Measurements from ENCODE around the gene KCTD2.
A peak's percentile ranks its signal among the peaks of the same experiment; 100 is the strongest.
"Not testable (repeated sequence)": the region's sequence is repeated elsewhere in the genome, so short reads cannot be mapped to it uniquely, and the experiment has no call there.

KCTD2 gene

GRCh38 chr17:75046407-75047289, at the start of gene KCTD2, which contains the start of gene ATP5PD:
KCTD2 (plus strand) TSS chr17:75047225; CDS start chr17:75047251, 26 bp downstream.
ATP5PD (minus strand) TSS chr17:75046969; CDS start chr17:75042650, 4,319 bp downstream.
- peak; percentile 97 for FAIRE-seq
- DNase-seq (ENCODE audit: low spot score), result peak; percentile 99

- DNase-seq (ENCODE audit: low spot score), result no peak
- no peak for FAIRE-seq
Measured at GRCh38 chr17:74998783-74999182, 48.2 kb upstream of the KCTD2 start.

GRCh38 chr17:74999523-74999922, 47.5 kb upstream of the KCTD2 start:
- DNase-seq (ENCODE audit: low spot score) (no peak), FAIRE-seq (no peak)

GRCh38 chr17:75001915-75002843, 44.8 kb upstream of the KCTD2 start:
- DNase-seq (ENCODE audit: low spot score) (no peak), FAIRE-seq (no peak)

GRCh38 chr17:75003070-75003956, 43.7 kb upstream of the KCTD2 start:
- FAIRE-seq, result no peak
- no peak for DNase-seq (ENCODE audit: low spot score)

- no peak for FAIRE-seq
- no peak for DNase-seq (ENCODE audit: low spot score)
Measured at GRCh38 chr17:75003957-75004355, 43.1 kb upstream of the KCTD2 start.

GRCh38 chr17:75004371-75004770, 42.7 kb upstream of the KCTD2 start:
- FAIRE-seq (no peak), DNase-seq (ENCODE audit: low spot score) (no peak)

- DNase-seq (ENCODE audit: low spot score) (no peak), FAIRE-seq (no peak)
Measured at GRCh38 chr17:75005291-75005690, 41.7 kb upstream of the KCTD2 start.

- FAIRE-seq; DNase-seq (ENCODE audit: low spot score): not testable (repeated sequence)
Measured at GRCh38 chr17:75006084-75006483, 40.9 kb upstream of the KCTD2 start.

- DNase-seq (ENCODE audit: low spot score), result no peak
- peak; percentile 32 for FAIRE-seq
Measured at GRCh38 chr17:75006653-75007052, 40.4 kb upstream of the KCTD2 start.

GRCh38 chr17:75008373-75008772, 38.7 kb upstream of the KCTD2 start:
- FAIRE-seq (no peak), DNase-seq (ENCODE audit: low spot score) (no peak)

GRCh38 chr17:75009139-75009724, 37.8 kb upstream of the KCTD2 start:
- DNase-seq (ENCODE audit: low spot score), result no peak
- FAIRE-seq, result no peak

- peak; percentile 39 for DNase-seq (ENCODE audit: low spot score)
Measured at GRCh38 chr17:75010683-75011400, 36.2 kb upstream of the KCTD2 start.

GRCh38 chr17:75011401-75012095, 35.5 kb upstream of the KCTD2 start:
- FAIRE-seq (no peak), DNase-seq (ENCODE audit: low spot score) (no peak)

More at GRCh38 chr17:75010683-75011400, 36.2 kb upstream of the KCTD2 start:
- no peak for FAIRE-seq

GRCh38 chr17:75012096-75012345, 35.0 kb upstream of the KCTD2 start:
- no peak for FAIRE-seq
- no peak for DNase-seq (ENCODE audit: low spot score)

- DNase-seq (ENCODE audit: low spot score), result peak; percentile 96
- no peak for FAIRE-seq
Measured at GRCh38 chr17:75012346-75013091, 34.5 kb upstream of the KCTD2 start, which contains the start of gene MRPL58. MRPL58 (plus strand) TSS chr17:75012670; CDS start chr17:75012687, 17 bp downstream.

- DNase-seq (ENCODE audit: low spot score), result no peak
- no peak for FAIRE-seq
Measured at GRCh38 chr17:75013092-75013559, 33.9 kb upstream of the KCTD2 start.

- FAIRE-seq (no peak), DNase-seq (ENCODE audit: low spot score) (no peak)
Measured at GRCh38 chr17:75019146-75019545, 27.9 kb upstream of the KCTD2 start.

GRCh38 chr17:75019710-75020109, 27.3 kb upstream of the KCTD2 start:
- no peak for FAIRE-seq
- DNase-seq (ENCODE audit: low spot score), result no peak

All from urothelium cell line (cell line).